GM18517 (cell line): ENCODE results near the gene ETNK1.

Experiments
- ATAC-seq: cut with Tn5 transposase; IDR thresholded peaks from one replicate; pipeline ENCODE4 v1.9.1; 2021; ENCODE audit warnings: mild to moderate bottlenecking, moderate library complexity; ENCODE audit not compliant: unreplicated experiment

Gene ETNK1

GRCh38 chr12:22731236-22731635 is 106.3 kb downstream of the ETNK1 start:
- no peak for ATAC-seq

- no peak for ATAC-seq
Measured at GRCh38 chr12:22733756-22734155, 108.8 kb downstream of the ETNK1 start.

- no peak for ATAC-seq
Measured at GRCh38 chr12:22738945-22739344, 114.0 kb downstream of the ETNK1 start.
